Fibroblast of lung (primary cell): ENCODE measurements around the gene FAM83D. TPM values are rescaled to one million over a fixed set of nuclear protein-coding genes. Genes with fewer than 3 reads are reported as not detected.

Experiments
- DNase-seq, 2 donors: peaks; one replicate each; pipeline versions ENCODE4 v3.0.0 to v3.0.0-alpha.2; 2010; ENCODE audit warnings: low read depth in 2 of 2
- H2AFZ ChIP-seq: 2 replicates; pipeline ENCODE4 v1.5.1; 2012; ENCODE audit warnings: low read length, control low read depth, inconsistent platforms
- H3K27ac ChIP-seq: 2 replicates; pipeline ENCODE4 v1.5.1; 2011; ENCODE audit warnings: low read length, control low read depth; ENCODE audit not compliant: insufficient read depth
- H3K27me3 ChIP-seq: 2 replicates; pipeline ENCODE4 v1.5.1; 2011; ENCODE audit warnings: mild to moderate bottlenecking, low read length; ENCODE audit not compliant: control insufficient read depth, insufficient read depth
- H3K36me3 ChIP-seq: 2 replicates; pipeline ENCODE4 v1.5.1; 2011; ENCODE audit warnings: low read length; ENCODE audit not compliant: control insufficient read depth, insufficient read depth
- H3K4me1 ChIP-seq: 2 replicates; pipeline ENCODE4 v1.5.1; 2011; ENCODE audit warnings: low read length; ENCODE audit not compliant: control insufficient read depth, insufficient read depth; ENCODE audit errors: extremely low read depth
- H3K4me2 ChIP-seq: 2 replicates; pipeline ENCODE4 v1.5.1; 2011; ENCODE audit warnings: low read length, control low read depth; ENCODE audit not compliant: insufficient read depth; ENCODE audit errors: extremely low read depth
- H3K4me3 ChIP-seq, 4 experiments: fragments of 200-600 bp in 1 of 4; sonication (generic) in 1 of 4; replicated peaks in 1 of 4; 2 replicates each; pipeline ENCODE4 v1.5.1; 2011 to 2016; ENCODE audit warnings: low read length in 4 of 4, low read depth in 3 of 4, mild to moderate bottlenecking in 3 of 4, control low read depth in 2 of 4, inconsistent platforms in 1 of 4, mixed read lengths in 1 of 4; ENCODE audit not compliant: insufficient read depth in 1 of 4; ENCODE audit errors: control extremely low read depth in 1 of 4
- H3K79me2 ChIP-seq: 2 replicates; pipeline ENCODE4 v1.5.1; 2012; ENCODE audit warnings: mild to moderate bottlenecking, low read length, inconsistent platforms; ENCODE audit not compliant: control insufficient read depth, insufficient read depth
- H3K9ac ChIP-seq: 2 replicates; pipeline ENCODE4 v1.5.1; 2011; ENCODE audit warnings: mild to moderate bottlenecking, low read length, control low read depth; ENCODE audit not compliant: insufficient read depth
- H3K9me3 ChIP-seq: 2 replicates; pipeline ENCODE4 v1.5.1; 2012; ENCODE audit warnings: low read depth, low read length; ENCODE audit not compliant: control insufficient read depth, insufficient read depth
- H4K20me1 ChIP-seq: 2 replicates; pipeline ENCODE4 v1.5.1; 2011; ENCODE audit warnings: low read length; ENCODE audit not compliant: control insufficient read depth, insufficient read depth; ENCODE audit errors: extremely low read depth
- EZH2 ChIP-seq: IDR thresholded peaks from 2 replicates; pipeline ENCODE4 v1.5.1; 2012; ENCODE audit warnings: low read length, control low read depth, mild to moderate bottlenecking; ENCODE audit errors: missing control alignments
- polyA plus RNA-seq, 2 donors: library from polyadenylated mRNA; depleted of rRNA in 1 of 2; stranded (reverse) in 1 of 2; unstranded in 1 of 2; fragments of >200 nt; gene quantifications; 2 replicates each; pipeline ENCODE4 v1.2.1, GENCODE V29; 2011 to 2012; ENCODE audit warnings: missing spikeins in 1 of 2
- total RNA-seq: library from RNA; depleted of rRNA; stranded (reverse); fragments of >200 nt; gene quantifications from 2 replicates; pipeline ENCODE4 v1.2.1, GENCODE V29; 2014
- TF ChIP-seq, protein P1 (sequence below), 2 donors: IDR thresholded peaks in 1 of 2; conservative IDR thresholded peaks in 1 of 2; 1 replicate in 1 of 2; 2 replicates in 1 of 2; pipeline ENCODE4 v1.5.1; 2011 to 2012; ENCODE audit warnings: low read length in 2 of 2, control low read depth in 1 of 2, inconsistent platforms in 1 of 2, low read depth in 1 of 2, mild to moderate bottlenecking in 1 of 2

Gene FAM83D
- total and polyA plus RNA-seq, 2 donors (not counting 1 experiment from before 2014, with no cell fraction given), result 21.3 to 34.5 TPM

- H3K4me2 ChIP-seq, result no peak overlapping the region
- TF ChIP-seq, protein P1, sequence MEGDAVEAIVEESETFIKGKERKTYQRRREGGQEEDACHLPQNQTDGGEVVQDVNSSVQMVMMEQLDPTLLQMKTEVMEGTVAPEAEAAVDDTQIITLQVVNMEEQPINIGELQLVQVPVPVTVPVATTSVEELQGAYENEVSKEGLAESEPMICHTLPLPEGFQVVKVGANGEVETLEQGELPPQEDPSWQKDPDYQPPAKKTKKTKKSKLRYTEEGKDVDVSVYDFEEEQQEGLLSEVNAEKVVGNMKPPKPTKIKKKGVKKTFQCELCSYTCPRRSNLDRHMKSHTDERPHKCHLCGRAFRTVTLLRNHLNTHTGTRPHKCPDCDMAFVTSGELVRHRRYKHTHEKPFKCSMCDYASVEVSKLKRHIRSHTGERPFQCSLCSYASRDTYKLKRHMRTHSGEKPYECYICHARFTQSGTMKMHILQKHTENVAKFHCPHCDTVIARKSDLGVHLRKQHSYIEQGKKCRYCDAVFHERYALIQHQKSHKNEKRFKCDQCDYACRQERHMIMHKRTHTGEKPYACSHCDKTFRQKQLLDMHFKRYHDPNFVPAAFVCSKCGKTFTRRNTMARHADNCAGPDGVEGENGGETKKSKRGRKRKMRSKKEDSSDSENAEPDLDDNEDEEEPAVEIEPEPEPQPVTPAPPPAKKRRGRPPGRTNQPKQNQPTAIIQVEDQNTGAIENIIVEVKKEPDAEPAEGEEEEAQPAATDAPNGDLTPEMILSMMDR (conservative IDR thresholded peaks at IDR 0.05 in 1 of 2, IDR thresholded peaks at IDR 0.05 in 1 of 2; ENCODE audit: low read depth in 1 of 2, low read length in 2 of 2), result no peak
- TF ChIP-seq EZH2, result no peak
- H3K9ac ChIP-seq, result no peak overlapping the region
- H3K4me1 ChIP-seq, result no peaks in the 10 kb centered on the region
- no peak overlapping the region for H2AFZ ChIP-seq
- H3K27ac ChIP-seq, result no peak overlapping the region
- H3K4me3 ChIP-seq, result no peak overlapping the region
- no peaks in the 10 kb centered on the region for H3K9me3 ChIP-seq
- peaks cover 7% of the 10 kb centered on the region for H3K36me3 ChIP-seq
- H3K79me2 ChIP-seq, result no peaks in the 10 kb centered on the region
- H4K20me1 ChIP-seq, result no peaks in the 10 kb centered on the region
- DNase-seq, result peak in 1 of 2 donors; percentile 64
- H3K27me3 ChIP-seq, result no peaks in the 10 kb centered on the region
Observed at GRCh38 chr20:38997622-38998021, 71.4 kb downstream of the FAM83D start.

GRCh38 chr20:38999217-38999616 is 73.0 kb downstream of the FAM83D start:
- no peaks in the 10 kb centered on the region for H3K4me1 ChIP-seq
- H3K9ac ChIP-seq, result no peak overlapping the region
- no peak for DNase-seq
- H3K79me2 ChIP-seq, result no peaks in the 10 kb centered on the region
- H3K36me3 ChIP-seq, result peaks cover 10% of the 10 kb centered on the region
- H3K27me3 ChIP-seq, result no peaks in the 10 kb centered on the region
- H3K4me2 ChIP-seq, result no peak overlapping the region
- no peak for TF ChIP-seq EZH2
- TF ChIP-seq, protein P1 (conservative IDR thresholded peaks at IDR 0.05 in 1 of 2, IDR thresholded peaks at IDR 0.05 in 1 of 2; ENCODE audit: low read depth in 1 of 2, low read length in 2 of 2), result no peak
- H4K20me1 ChIP-seq, result no peaks in the 10 kb centered on the region
- H3K4me3 ChIP-seq, result no peak overlapping the region
- no peak overlapping the region for H2AFZ ChIP-seq
- no peaks in the 10 kb centered on the region for H3K9me3 ChIP-seq
- H3K27ac ChIP-seq, result no peak overlapping the region

- Histone ChIP-seq H3K9ac (no peak overlapping the region), H3K36me3 (peaks cover 10% of the 10 kb centered on the region), H3K4me2 (no peak overlapping the region), H3K9me3 (no peaks in the 10 kb centered on the region), H3K27me3 (no peaks in the 10 kb centered on the region), H2AFZ (no peak overlapping the region), H3K27ac (no peak overlapping the region), H3K4me1 (no peaks in the 10 kb centered on the region), H4K20me1 (no peaks in the 10 kb centered on the region), H3K4me3 (no peak overlapping the region), H3K79me2 (no peaks in the 10 kb centered on the region)
- DNase-seq, result no peak
- no peak for TF ChIP-seq EZH2
- TF ChIP-seq, protein P1 (conservative IDR thresholded peaks at IDR 0.05 in 1 of 2, IDR thresholded peaks at IDR 0.05 in 1 of 2; ENCODE audit: low read depth in 1 of 2, low read length in 2 of 2), result no peak
Observed at GRCh38 chr20:38999965-39000910, 74.0 kb downstream of the FAM83D start.
